GM10266 (cell line): ENCODE measurements around the gene RFT1.
A peak's percentile ranks its signal among the peaks of the same experiment; 100 is the strongest.

ENCODE experiments used
- DNase-seq: peaks from one replicate; pipeline ENCODE4 v3.0.0; 2012; ENCODE audit errors: extremely low spot score
- CTCF ChIP-seq: IDR thresholded peaks from 2 replicates; pipeline ENCODE4 v1.5.1; 2012; ENCODE audit warnings: mild to moderate bottlenecking, low read depth; ENCODE audit not compliant: control insufficient read depth, insufficient read depth; ENCODE audit errors: missing control alignments

Gene RFT1

GRCh38 chr3:53171827-53172505 is 41.7 kb upstream of the RFT1 start:
- TF ChIP-seq CTCF = no peak
- no peak for DNase-seq

- DNase-seq = no peak
- no peak for TF ChIP-seq CTCF
These were observed 40.8 kb upstream of the RFT1 start for GRCh38 chr3:53171064-53171418.

GRCh38 chr3:53170325-53171063 is 40.3 kb upstream of the RFT1 start:
- TF ChIP-seq CTCF = no peak
- peak; percentile 68 for DNase-seq

GRCh38 chr3:53169832-53170324 is 39.6 kb upstream of the RFT1 start:
- no peak for TF ChIP-seq CTCF
- DNase-seq = no peak

GRCh38 chr3:53169045-53169831 is 39.0 kb upstream of the RFT1 start:
- DNase-seq = no peak
- TF ChIP-seq CTCF = no peak

- no peak for DNase-seq
- no peak for TF ChIP-seq CTCF
These were observed 38.1 kb upstream of the RFT1 start for GRCh38 chr3:53168175-53168923.
